ENCODE data around the gene VAV3.

The VAV3 gene

DNA sequence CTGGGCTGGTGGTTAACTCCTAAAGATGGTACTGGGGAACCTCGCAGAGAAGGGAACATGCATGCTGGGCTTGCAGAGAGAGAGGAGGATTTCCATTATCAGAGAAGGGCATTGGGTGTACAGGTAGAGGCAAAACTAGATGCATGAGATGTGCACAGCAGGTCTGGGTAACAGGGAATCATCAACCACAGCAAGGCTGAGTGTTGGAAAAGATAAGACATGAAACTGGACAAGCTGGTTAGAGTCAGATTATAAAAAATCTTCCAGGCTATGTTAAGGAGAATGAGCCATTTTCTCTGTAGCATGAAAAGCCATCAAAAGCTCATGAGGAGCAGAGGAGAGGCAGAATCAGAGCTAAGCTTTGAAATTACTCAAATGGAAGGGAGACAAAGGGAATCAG lies 147.8 kb downstream of the VAV3 start:
- H3K4me3 ChIP-seq (ENCODE audit: control insufficient read depth, low read depth, low read length), result no peak overlapping the region
- DNase-seq (ENCODE audit: low read depth), result no peak
- TF ChIP-seq CTCF (conservative IDR thresholded peaks at IDR 0.05; ENCODE audit: control insufficient read depth, insufficient read depth, low read depth, low read length), result no peak

DNA sequence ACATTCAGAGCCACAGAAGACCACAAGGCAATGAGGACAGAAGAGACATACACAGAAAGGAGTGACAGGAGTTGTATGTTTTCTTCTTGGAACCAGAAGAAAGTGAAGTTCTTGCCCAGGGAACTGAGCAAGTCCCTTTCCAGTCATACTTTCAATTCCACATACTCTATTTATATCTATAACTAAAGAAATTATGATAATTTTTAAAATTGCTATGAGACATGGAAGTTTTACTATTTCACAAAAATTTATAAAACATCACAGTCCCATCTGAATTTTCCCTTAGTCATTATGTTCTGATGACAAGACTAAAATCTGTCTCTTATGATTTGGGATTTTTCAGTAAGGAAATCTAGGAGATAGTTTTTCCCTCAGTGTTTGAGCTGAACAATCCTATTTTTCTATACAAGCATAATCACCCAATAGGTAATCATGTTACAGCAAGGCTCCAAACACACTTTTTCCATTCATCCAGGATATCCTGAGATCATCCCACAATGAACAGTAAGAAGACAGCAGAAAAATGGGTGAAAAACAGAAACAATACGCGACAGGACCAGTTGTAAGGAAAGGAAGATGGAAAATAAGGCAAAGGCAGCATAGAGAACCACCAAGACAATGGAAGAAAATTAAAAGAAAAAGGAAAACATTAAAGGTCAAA lies 154.6 kb downstream of the VAV3 start:
- no peak for TF ChIP-seq CTCF (conservative IDR thresholded peaks at IDR 0.05; ENCODE audit: control insufficient read depth, insufficient read depth, low read depth, low read length)
- no peak overlapping the region for H3K4me3 ChIP-seq (ENCODE audit: control insufficient read depth, low read depth, low read length)
- DNase-seq (ENCODE audit: low read depth), result no peak

GRCh38 chr1:107807855-107808254 lies 157.1 kb downstream of the VAV3 start:
- TF ChIP-seq CTCF (conservative IDR thresholded peaks at IDR 0.05; ENCODE audit: control insufficient read depth, insufficient read depth, low read depth, low read length), result no peak
- no peak overlapping the region for H3K4me3 ChIP-seq (ENCODE audit: control insufficient read depth, low read depth, low read length)
- no peak for DNase-seq (ENCODE audit: low read depth)

GRCh38 chr1:107807405-107807804 lies 157.6 kb downstream of the VAV3 start:
- TF ChIP-seq CTCF (conservative IDR thresholded peaks at IDR 0.05; ENCODE audit: control insufficient read depth, insufficient read depth, low read depth, low read length), result no peak
- H3K4me3 ChIP-seq (ENCODE audit: control insufficient read depth, low read depth, low read length), result no peak overlapping the region
- DNase-seq (ENCODE audit: low read depth), result no peak

DNA sequence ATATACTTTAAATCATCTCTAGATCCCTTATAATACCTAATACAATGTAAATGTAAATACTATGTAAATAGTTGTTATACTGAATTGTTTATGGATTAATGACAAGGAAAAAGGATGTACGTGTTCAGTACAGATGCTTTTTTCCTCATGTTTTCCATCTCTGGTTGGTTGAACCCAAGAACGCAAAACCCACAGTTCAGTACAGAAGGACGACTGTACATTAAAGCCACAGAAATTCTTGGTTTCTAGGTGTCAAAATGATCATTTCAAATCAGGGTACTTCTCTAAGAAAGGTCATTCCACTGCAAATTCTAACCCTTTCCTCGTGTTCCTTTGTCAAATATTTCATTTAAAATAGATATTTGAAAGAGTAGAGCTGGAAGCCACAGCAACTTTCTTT lies 158.1 kb downstream of the VAV3 start:
- no peak overlapping the region for H3K4me3 ChIP-seq (ENCODE audit: control insufficient read depth, low read depth, low read length)
- TF ChIP-seq CTCF (conservative IDR thresholded peaks at IDR 0.05; ENCODE audit: control insufficient read depth, insufficient read depth, low read depth, low read length), result no peak
- DNase-seq (ENCODE audit: low read depth), result no peak

- no peak for DNase-seq (ENCODE audit: low read depth)
- TF ChIP-seq CTCF (conservative IDR thresholded peaks at IDR 0.05; ENCODE audit: control insufficient read depth, insufficient read depth, low read depth, low read length), result no peak
- H3K4me3 ChIP-seq (ENCODE audit: control insufficient read depth, low read depth, low read length), result no peak overlapping the region
These were observed 160.2 kb downstream of the VAV3 start for GRCh38 chr1:107804741-107805140.

DNA sequence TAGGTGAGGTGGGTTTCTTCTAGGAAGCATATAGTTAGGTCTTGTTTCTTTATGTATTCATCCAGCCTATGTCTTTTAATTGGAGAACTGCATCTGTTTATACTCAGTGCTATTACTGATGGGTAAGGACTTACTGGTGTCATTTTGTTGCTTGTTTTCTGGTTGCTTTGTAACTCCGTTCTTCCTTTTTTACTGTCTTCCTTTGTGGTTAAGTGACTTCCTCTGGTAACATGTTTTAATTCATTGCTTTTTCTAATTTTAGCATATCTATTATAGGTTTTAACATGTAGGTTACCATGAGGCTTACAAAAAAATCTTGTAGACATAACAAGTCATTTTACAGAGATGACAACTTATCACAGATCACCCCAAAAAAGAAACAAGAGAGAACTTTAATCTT lies 160.8 kb downstream of the VAV3 start:
- DNase-seq (ENCODE audit: low read depth), result no peak
- TF ChIP-seq CTCF (conservative IDR thresholded peaks at IDR 0.05; ENCODE audit: control insufficient read depth, insufficient read depth, low read depth, low read length), result no peak
- no peak overlapping the region for H3K4me3 ChIP-seq (ENCODE audit: control insufficient read depth, low read depth, low read length)
